GM10248 (cell line): ENCODE results near the gene NWD2.
"Not testable (repeated sequence)": the region's sequence is repeated elsewhere in the genome, so short reads cannot be mapped to it uniquely, and the experiment has no call there.

Experiments used
- CTCF ChIA-PET: fragments of 300-600 bp; sonication (Branson Sonifier 250); formaldehyde crosslinking; extraction: SDS; loops from one replicate; lab custom pipeline; 2021; ENCODE audit warnings: antibody characterized with exemption; lab: Yijun Ruan, JAX
- POLR2A ChIA-PET: fragments of 350-650 bp; sonication (Branson Sonifier 250); formaldehyde crosslinking; extraction: SDS; loops from one replicate; lab custom pipeline; 2020; ENCODE audit warnings: antibody characterized with exemption; lab: Yijun Ruan, JAX
- DNase-seq: peaks from one replicate; pipeline ENCODE4 v3.0.0; 2012; ENCODE audit errors: extremely low spot score
- CTCF ChIP-seq: IDR thresholded peaks from 2 replicates; pipeline ENCODE4 v1.5.1; 2012; ENCODE audit warnings: mild to moderate bottlenecking, low read depth; ENCODE audit errors: extremely low read depth, missing control alignments, control extremely low read depth

The NWD2 gene

GRCh38 chr4:37487668-37488067 is 243.1 kb downstream of the NWD2 start:
- DNase-seq = no peak
- POLR2A ChIA-PET = no interaction called here
- CTCF ChIA-PET = no interaction called here
- TF ChIP-seq CTCF = no peak

- CTCF ChIA-PET = no interaction called here
- POLR2A ChIA-PET = no interaction called here
These were observed 245.2 kb downstream of the NWD2 start for GRCh38 chr4:37489697-37490096.

GRCh38 chr4:37490391-37491347 is 246.1 kb downstream of the NWD2 start:
- TF ChIP-seq CTCF = no peak
- ChIA-PET CTCF (interaction anchor here (0.9 kb wide), 1 partner anchor 9 kb away, joined by 3 read pairs; no protein-coding TSS in a partner anchor), POLR2A (no interaction called here)
- no peak for DNase-seq

More at GRCh38 chr4:37489697-37490096, 245.2 kb downstream of the NWD2 start:
- no peak for DNase-seq
- no peak for TF ChIP-seq CTCF

GRCh38 chr4:37495353-37495752 is 250.8 kb downstream of the NWD2 start:
- POLR2A ChIA-PET, DNase-seq, CTCF ChIA-PET: not testable (repeated sequence)
